ENCODE data around the gene PHF14.

DNA sequence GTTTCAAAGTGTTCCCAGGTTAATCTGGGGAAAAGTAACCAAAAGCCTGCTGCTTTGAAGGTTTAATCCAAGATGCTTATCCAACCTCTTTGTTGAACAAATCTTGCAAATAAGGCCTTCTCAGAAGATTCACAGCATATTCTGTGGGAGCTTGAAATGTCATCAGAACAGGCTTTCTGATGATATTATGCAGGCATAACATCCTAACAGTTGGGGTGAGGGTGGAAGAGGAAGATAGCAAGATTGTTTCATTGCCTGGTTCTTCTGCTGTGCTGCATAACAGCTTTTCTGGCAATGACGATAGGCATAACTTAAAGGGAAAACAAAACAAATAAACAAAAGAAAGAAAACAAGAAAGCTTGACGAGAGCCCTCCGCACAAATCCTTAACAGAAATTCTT lies 217.4 kb downstream of the PHF14 start:
- TF ChIP-seq CTCF (IDR thresholded peaks at IDR 0.05 in 8 of 11, conservative IDR thresholded peaks at IDR 0.05 in 3 of 11) (no peak), POLR2AphosphoS5 (IDR thresholded peaks at IDR 0.05) (no peak)

Measured in spleen (tissue), 7 donors.